ENCODE measurements around the gene KBTBD6.

GRCh38 chr13:41150058-41150457 lies 17.5 kb upstream of the KBTBD6 start:
- TF ChIP-seq POLR2AphosphoS5 (IDR thresholded peaks at IDR 0.05) (no peak), CTCF (IDR thresholded peaks at IDR 0.05) (no peak)

Data from upper lobe of left lung (tissue), 4 donors.